LNCaP clone FGC (cell line): ENCODE measurements around the gene RINT1.

Experiments used
- DNase-seq: peaks from one replicate; pipeline ENCODE4 v3.0.0-alpha.2; 2011; ENCODE audit warnings: low read depth
- H3K4me3 ChIP-seq: 2 replicates; pipeline ENCODE4 v1.5.1; 2011; ENCODE audit warnings: mild to moderate bottlenecking, low read depth, low read length, control low read depth
- TF ChIP-seq, protein P1 (sequence below): IDR thresholded peaks from 2 replicates; pipeline ENCODE4 v1.5.1; 2012; ENCODE audit warnings: mild to moderate bottlenecking; ENCODE audit not compliant: control insufficient read depth, insufficient read depth; ENCODE audit errors: extremely low read depth

The RINT1 gene

DNA sequence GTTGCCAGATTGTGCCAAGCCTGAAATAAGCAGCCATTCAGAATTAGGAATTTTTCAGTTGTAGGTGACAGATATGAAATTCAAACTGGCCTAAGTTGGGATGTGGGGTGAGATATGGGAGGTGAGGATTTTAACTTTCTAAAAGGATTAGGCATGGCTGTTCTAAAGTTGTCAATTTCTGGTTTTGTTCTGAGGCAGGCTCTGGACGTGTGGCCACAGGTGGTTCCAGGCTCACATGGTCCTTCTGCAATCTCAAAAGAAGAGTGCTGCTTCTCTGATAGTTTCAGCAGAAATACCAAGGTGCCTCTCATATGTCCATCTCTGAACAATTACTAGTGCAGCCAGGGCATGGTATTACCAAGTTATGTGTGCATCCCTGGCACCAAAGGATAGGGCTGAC lies 27.9 kb downstream of the RINT1 start:
- H3K4me3 ChIP-seq, result no peak overlapping the region
- DNase-seq, result no peak
- TF ChIP-seq, protein P1, sequence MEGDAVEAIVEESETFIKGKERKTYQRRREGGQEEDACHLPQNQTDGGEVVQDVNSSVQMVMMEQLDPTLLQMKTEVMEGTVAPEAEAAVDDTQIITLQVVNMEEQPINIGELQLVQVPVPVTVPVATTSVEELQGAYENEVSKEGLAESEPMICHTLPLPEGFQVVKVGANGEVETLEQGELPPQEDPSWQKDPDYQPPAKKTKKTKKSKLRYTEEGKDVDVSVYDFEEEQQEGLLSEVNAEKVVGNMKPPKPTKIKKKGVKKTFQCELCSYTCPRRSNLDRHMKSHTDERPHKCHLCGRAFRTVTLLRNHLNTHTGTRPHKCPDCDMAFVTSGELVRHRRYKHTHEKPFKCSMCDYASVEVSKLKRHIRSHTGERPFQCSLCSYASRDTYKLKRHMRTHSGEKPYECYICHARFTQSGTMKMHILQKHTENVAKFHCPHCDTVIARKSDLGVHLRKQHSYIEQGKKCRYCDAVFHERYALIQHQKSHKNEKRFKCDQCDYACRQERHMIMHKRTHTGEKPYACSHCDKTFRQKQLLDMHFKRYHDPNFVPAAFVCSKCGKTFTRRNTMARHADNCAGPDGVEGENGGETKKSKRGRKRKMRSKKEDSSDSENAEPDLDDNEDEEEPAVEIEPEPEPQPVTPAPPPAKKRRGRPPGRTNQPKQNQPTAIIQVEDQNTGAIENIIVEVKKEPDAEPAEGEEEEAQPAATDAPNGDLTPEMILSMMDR, result no peak

DNA sequence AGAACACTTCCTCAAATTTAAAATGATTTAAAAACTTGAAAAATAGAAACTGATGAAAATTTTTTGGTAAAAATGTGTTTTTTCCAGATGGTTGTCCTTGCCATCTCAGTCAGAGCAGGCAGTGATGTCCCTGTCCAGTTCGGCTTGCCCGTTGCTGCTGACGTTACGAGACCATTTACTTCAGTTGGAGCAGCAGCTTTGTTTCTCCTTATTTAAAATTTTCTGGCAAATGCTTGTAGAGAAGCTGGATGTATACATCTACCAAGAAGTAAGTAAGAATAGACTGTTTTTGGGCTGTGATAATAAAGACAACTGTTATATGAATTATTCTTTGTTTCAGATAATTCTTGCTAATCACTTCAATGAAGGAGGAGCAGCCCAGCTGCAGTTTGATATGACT lies 33.2 kb downstream of the RINT1 start:
- TF ChIP-seq, protein P1, result no peak
- DNase-seq, result no peak
- no peak overlapping the region for H3K4me3 ChIP-seq

DNA sequence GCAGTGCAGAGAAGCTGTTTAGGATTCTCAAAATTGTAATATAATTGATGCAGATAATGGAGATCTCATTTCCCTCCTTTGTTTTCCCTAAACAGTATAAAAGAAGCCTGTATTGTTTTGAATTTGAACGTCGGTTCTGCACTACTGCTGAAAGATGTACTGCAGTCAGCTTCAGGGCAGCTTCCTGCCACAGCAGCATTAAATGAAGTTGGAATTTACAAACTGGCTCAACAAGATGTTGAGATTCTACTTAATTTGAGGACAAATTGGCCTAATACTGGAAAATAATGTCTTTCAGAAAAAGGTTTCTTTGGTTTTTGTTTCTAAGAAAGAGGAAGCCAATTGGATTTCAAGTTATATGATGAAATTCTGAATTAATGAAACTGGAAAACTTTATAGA lies 35.0 kb downstream of the RINT1 start:
- no peak for DNase-seq
- H3K4me3 ChIP-seq, result no peak overlapping the region
- TF ChIP-seq, protein P1, result no peak

DNA sequence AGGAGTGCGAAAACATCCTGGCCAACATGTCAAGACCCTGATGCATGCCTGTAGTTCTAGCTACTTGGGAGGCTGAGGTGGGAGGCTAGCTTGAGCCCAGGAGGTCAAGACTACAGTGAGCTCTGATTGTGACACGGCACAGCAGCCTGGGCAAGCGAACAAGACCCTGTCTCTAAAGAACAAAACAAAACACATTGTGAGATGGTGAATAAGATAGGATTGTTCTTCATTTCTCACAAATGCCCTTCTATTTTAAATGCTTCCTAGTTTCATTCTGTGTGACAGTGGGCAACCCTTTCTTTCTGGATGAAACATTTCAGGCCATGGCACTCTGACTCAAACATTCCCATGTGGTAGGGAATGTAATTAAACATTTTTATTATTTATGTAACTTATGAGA lies 35.8 kb downstream of the RINT1 start:
- no peak for DNase-seq
- H3K4me3 ChIP-seq, result no peak overlapping the region
- TF ChIP-seq, protein P1, result no peak

DNA sequence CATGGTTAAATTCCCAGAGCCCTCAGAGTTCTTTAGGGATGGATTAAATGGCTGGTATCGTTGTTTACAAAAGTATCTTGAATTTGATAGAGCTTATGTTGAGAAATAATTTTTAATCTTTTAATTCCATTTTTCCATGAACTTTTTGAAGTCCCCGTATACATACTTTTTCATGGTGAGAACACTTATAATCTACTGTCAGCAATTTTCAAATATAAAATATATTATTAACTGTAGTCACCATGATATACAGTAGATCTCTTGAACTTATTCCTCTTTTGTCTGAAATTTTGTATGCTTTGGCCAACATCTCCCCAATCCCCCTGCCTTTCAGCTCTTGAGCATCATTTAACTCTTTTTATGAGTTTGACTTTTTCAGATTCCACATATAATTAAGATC lies 39.9 kb downstream of the RINT1 start:
- TF ChIP-seq, protein P1, result no peak
- no peak overlapping the region for H3K4me3 ChIP-seq

DNA sequence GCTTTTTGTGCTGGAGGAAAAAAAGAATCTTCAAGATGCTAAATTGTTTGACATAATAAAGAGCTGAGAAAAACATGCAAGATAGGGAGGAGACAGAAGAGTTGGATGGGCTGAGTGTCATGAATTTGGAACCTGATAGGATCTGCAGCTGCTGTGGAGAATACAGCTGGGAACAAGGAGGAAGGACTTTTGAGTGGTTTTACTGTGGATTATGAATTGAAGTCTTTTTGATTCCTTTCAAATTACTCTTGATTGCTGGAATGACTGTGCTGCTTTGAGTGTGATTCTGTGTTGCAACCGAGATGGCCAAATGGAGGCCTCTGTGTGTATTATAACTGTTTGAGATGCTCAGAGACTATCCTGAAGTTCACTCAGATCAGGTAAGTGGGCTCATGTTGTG lies 45.2 kb downstream of the RINT1 start:
- DNase-seq, result no peak
- no peak overlapping the region for H3K4me3 ChIP-seq
- TF ChIP-seq, protein P1, result no peak

More for the DNA sequence above, 39.9 kb downstream of the RINT1 start:
- no peak for DNase-seq

DNA sequence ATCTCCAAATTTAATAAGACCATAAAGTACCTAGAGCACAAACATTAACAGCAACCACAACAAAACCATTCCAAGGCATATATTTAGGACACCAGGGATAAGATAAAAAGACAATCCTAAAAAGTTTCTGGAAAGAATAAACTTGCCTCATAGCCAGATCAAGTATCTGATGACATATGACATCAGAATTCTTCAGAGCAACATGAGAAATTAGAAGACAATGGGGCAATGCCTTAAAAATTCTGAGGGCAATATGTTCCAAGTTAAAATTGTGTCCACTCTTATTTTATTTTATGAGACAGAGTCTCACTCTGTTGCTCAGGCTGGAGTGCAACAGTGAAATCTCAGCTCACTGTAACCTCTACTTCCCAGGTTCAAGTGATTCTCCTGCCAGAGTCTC lies 46.5 kb downstream of the RINT1 start:
- H3K4me3 ChIP-seq, result no peak overlapping the region
- DNase-seq, result no peak
- TF ChIP-seq, protein P1, result no peak
